GM21737 (cell line): Measurements from ENCODE around the gene SYNPO2.
"Not testable (repeated sequence)": the region's sequence is repeated elsewhere in the genome, so short reads cannot be mapped to it uniquely, and the experiment has no call there.

Experiments used
- ATAC-seq: cut with Tn5 transposase; IDR thresholded peaks from one replicate; pipeline ENCODE4 v1.9.1; 2021; ENCODE audit warnings: mild to moderate bottlenecking, moderate library complexity; ENCODE audit not compliant: unreplicated experiment

SYNPO2 gene

DNA sequence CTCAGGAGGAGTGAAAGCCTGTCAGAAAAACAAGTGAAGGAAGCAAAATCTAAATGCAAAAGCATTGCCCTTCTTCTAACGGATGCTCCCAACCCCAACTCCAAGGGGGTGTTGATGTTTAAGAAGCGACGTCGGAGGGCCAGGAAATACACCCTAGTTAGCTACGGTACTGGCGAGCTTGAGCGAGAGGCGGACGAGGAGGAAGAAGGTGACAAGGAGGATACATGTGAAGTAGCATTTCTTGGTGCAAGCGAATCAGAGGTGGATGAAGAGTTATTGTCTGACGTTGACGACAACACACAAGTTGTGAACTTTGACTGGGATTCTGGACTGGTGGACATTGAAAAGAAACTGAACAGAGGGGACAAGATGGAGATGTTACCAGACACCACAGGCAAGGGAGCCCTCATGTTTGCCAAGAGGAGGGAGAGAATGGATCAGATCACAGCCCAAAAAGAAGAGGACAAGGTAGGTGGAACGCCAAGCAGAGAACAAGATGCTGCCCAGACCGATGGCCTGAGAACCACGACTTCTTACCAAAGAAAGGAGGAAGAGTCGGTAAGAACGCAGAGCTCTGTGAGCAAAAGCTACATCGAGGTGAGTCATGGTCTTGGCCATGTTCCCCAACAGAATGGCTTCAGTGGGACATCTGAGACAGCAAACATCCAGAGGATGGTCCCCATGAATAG, 141.3 kb downstream of the SYNPO2 start:
- no peak for ATAC-seq

- ATAC-seq, result no peak
Observed at GRCh38 chr4:119030536-119030890, 141.9 kb downstream of the SYNPO2 start.

DNA sequence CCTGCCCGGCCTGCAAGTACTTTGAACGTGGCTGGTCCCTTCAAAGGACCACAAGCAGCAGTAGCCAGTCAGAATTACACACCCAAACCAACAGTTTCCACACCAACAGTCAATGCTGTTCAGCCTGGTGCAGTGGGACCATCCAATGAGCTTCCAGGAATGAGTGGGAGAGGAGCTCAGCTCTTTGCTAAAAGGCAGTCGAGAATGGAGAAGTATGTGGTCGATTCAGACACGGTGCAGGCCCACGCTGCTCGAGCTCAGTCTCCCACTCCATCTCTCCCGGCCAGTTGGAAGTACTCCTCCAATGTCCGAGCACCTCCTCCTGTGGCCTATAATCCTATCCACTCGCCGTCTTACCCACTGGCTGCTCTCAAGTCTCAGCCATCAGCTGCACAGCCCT, 142.6 kb downstream of the SYNPO2 start:
- ATAC-seq, result no peak

- no peak for ATAC-seq
Observed at GRCh38 chr4:119032921-119033685, 144.4 kb downstream of the SYNPO2 start.

GRCh38 chr4:119034276-119035008, 145.8 kb downstream of the SYNPO2 start:
- ATAC-seq, result no peak

- ATAC-seq, result no peak
Observed at GRCh38 chr4:119035951-119036737, 147.5 kb downstream of the SYNPO2 start.

DNA sequence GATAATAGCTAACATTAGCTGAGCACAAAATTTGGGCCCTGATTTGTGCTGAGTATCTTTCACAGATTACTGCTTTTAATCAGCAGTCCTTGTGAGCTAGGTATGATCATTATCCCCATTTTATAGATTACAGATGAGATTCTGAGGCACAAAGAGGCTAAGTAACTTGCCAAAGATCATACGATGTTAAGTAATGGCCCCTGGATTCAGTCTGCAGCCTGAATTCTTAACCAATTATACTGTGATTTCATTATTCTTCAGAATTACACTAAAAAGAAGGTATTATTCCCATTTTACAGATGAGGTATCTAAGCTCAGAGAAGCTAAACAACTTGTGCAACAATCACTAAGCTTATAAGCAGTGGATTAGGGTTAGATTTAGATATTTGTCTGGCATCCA, 149.1 kb downstream of the SYNPO2 start:
- no peak for ATAC-seq

DNA sequence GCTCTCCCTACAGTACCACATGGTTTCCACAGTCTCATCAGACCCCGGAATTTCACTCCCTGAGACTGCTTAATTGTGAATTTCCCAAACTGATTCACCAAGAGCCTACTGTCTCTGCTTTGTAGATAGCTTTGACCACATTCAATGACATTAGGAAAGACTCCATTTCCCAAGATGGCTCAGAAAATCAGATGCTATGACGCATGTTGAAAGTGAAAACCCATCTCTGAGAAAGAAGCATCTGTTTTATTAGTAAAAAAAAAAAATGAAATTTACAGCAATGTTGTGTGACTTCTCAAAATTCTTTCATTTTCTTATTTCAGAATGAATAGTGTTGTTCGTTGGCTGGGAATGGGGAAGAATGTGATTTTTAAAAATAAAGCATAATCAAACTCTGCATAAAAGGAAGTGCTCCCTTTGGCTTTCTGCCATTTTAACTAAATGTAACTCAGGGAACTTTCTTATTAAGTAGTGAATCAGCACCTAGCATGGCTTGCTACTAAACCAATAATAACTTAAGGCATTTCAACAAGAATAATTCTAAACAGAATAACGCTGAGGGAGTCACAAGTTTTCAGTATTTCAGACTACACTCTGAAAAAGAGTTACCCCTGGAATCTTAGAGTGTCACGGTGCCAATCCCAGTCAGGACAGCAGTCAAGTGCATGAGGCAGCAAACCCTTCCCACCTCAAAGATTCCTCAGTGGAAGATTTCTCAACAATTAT, 149.6 kb downstream of the SYNPO2 start:
- ATAC-seq, result no peak

DNA sequence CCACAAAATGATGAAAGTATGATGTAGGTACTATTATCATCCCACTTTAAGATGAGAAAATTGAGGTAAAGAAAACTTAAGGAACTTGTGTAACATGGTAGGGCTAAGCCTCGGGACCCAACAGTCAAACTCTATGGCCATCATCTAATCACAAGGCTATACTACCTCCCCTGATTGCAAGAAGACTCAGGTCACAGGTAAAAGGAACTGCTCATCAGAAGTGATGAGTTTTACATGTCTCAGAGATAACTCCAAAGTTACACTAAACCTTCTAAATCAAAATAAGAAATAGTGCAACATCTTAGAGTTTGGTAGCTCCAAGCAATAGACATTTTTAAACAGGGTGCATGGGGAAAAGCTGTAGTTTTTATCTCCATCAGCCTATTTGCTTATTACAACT, 150.5 kb downstream of the SYNPO2 start:
- ATAC-seq, result no peak

GRCh38 chr4:119039779-119040178, 151.1 kb downstream of the SYNPO2 start:
- ATAC-seq, result no peak

DNA sequence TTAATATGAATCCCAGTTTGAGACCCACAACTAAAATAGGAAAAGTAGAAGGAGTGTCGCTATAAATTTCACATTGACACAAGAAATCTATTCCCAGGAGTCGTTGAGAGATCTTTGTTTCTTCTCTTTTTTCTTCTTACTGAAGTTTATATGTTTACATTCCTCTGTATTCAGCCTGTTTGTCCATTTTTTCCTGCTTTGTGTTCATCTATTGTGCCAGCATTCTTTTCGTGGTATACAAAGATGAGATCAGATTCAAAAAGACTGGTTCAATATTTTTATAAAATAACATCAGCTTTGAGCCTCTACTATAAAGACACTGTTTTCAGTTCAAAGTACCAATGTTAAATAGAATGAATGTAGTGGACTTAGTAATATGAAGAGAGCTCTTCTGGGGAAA, 151.6 kb downstream of the SYNPO2 start:
- no peak for ATAC-seq

- no peak for ATAC-seq
Observed at GRCh38 chr4:119040694-119041185, 152.1 kb downstream of the SYNPO2 start.

DNA sequence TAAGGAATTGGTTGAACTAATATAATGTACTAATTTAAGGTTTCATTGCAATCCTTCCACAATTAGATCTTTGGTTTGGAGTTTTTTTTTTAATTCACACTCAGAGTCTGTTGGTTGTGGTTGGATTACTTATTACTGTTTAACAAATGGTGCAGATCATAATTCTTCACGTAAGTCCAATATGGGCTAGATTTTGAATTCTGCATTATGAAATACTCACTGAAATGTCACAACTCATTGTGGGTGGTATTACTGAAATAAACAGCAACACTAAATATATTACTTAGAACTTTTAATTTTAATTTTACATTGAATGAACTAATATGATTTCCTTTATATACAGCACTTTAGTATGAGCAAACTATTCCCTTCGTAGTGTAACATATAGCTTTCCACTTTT, 152.7 kb downstream of the SYNPO2 start:
- ATAC-seq, result no peak

- peak; percentile 90 for ATAC-seq
Observed at GRCh38 chr4:119041951-119042560, 153.4 kb downstream of the SYNPO2 start.

- no peak for ATAC-seq
Observed at GRCh38 chr4:119046263-119046662, 157.6 kb downstream of the SYNPO2 start.

DNA sequence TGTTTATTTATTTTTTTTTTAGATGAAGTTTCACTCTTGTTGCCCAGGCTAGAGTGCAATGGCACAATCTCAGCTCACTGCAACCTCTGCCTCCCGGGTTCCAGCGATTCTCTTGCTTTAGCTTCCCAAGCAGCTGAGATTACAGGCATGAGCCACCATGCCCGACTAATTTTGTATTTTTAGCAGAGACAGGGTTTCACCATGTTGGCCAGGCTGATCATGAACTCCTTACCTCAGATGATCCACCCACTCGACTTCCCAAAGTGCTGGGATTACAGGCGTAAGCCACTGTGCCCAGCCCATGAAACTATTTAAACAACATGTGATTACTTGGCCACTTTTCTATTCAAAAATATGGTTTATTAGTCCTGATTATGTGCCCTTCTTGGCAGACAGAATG, 158.4 kb downstream of the SYNPO2 start:
- not testable (repeated sequence) for ATAC-seq

- ATAC-seq, result no peak
Observed at GRCh38 chr4:119048446-119048845, 159.8 kb downstream of the SYNPO2 start.

- no peak for ATAC-seq
Observed at GRCh38 chr4:119049342-119049741, 160.7 kb downstream of the SYNPO2 start.

- ATAC-seq, result no peak
Observed at GRCh38 chr4:119050527-119051090, 162.0 kb downstream of the SYNPO2 start.

DNA sequence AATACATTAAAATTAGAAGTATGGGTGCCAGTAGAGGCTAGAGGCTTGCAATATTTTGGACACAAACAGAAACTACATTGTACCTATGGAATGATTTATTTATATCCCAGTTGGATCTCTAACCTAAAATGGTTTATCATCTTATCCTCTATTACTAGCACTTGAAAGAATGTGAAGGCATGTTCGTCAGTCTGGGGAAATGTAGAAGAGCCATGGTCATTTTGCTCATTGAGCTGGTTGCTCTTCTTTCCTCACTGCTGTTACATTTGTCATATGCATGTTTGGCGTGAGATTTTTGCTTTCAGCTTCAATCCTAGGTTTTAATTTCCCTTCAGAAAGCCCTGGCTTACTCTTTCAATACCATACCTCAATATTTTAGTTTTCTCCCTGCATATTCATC, 164.6 kb downstream of the SYNPO2 start:
- no peak for ATAC-seq
